ENCODE results near the gene IQCM. TPM values are rescaled to one million over a fixed set of nuclear protein-coding genes. Genes with fewer than 3 reads are reported as not detected.

Gene IQCM
- polyA plus RNA-seq, 6 donors from 2014 or later, result not detected

DNA sequence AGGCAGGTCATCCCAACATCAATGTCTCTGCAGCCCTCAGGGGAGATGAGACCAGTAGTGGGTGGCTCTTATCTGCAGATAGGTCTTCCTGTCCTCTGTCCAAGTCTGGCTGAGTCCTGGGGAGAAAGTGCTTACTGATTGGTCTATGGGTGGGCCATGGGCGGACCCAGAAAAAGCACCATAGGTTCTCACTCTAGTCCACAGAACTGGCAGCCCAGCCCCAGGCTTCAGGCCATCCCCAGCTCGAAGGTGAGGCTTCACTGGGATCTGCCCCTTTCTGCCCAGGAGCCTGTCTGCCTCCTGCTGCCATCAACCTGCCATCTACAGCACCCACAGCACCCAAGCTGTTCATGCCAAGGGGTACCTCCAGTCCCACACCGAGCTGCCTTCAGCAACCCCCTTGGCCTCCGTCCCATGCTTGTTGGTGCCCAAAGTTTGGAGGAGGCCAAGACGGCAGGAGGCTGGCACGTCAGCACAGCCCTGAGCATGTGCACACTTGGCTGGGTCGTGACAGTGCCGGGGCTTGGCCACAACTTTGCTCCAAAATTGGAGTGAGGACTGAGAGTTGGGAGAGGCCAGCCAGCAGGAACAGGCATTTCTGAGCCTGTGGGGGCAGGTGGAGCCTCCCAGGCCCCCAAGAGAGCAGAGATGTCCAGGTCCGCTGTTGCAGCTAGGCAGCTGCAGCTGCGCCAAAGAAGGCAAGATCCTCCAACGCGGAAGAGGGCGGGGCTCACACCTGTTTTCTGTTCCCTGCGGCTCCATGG, 99.6 kb downstream of the IQCM start:
- Mint-ChIP-seq H3K4me3 (no peak overlapping the region), H3K9me3 (peaks cover 0 to 8% (median 2%) of the 10 kb centered on the region in 7 donors)

DNA sequence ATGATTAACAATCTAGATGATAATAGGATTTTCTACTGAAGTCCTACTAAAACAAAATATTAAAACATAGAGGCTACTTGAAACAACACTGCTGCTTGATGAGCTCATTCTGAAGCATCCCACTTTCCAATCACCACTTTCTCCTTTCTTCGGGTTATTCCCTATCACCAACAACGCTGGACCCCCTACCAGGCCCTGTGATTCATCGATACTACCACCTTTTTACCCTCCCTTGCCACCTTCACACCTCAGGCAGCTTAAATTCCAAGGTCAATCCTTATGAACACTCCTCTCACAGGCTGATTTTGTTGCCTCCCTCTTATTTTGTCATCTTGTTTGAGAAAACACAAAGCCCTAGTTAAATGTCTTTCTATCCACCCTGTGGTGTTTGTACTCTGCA, 102.6 kb downstream of the IQCM start:
- H3K4me3 Mint-ChIP-seq, result no peak overlapping the region
- no peaks in the 10 kb centered on the region for H3K27me3 Mint-ChIP-seq
- ATAC-seq (ENCODE audit: low read depth in 2 of 2) (no peak), DNase-seq (no peak)
- H3K9me3 Mint-ChIP-seq, result peaks cover 0 to 4% (median 0%) of the 10 kb centered on the region in 7 donors
- no peaks in the 10 kb centered on the region for H3K36me3 Mint-ChIP-seq
- H3K27ac Mint-ChIP-seq, result no peak overlapping the region
- no peaks in the 10 kb centered on the region for H3K4me1 Mint-ChIP-seq

More for the DNA sequence above, 99.6 kb downstream of the IQCM start:
- H3K27me3 Mint-ChIP-seq, result no peaks in the 10 kb centered on the region
- DNase-seq (no peak), ATAC-seq (ENCODE audit: low read depth in 2 of 2) (no peak)
- H3K27ac Mint-ChIP-seq, result no peak overlapping the region
- no peaks in the 10 kb centered on the region for H3K36me3 Mint-ChIP-seq
- no peaks in the 10 kb centered on the region for H3K4me1 Mint-ChIP-seq

DNA sequence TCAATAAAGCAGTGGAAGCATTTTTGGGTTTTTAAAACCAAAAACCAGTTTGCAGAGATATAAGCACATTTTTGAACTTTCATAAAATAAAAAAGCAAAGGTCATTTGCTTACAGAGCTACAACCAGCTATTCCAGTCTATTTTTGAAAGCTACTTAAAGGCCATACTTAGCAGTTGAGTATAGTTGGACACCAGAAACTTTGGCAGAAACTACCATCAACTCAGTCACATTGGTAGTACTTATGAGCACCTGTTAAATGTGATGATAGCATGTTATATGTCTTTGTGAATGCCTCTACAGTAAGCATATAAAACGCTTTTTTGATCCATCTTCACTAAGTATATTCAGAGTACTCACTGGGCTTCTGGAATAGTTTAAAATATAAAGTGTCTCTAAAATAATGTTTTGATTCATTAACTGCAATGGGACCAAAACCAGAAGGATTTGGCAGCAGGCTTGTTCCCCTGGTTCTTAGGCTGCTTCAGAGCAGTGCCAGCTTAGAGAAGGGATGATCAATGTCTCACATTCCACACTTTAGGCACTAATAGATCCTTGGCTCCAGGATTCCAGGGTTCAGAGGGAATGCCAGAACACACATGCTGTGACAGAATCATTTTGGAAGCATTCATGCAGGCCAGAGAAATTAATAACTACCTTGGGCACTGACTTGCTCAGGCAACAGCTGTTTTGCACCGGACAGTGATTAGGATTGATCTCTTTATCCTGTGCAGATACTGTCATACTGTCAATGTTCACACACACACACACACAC, 103.9 kb downstream of the IQCM start:
- Mint-ChIP-seq H3K27ac (no peak overlapping the region), H3K9me3 (peaks cover 0 to 4% (median 0%) of the 10 kb centered on the region in 7 donors), H3K27me3 (no peaks in the 10 kb centered on the region), H3K4me3 (no peak overlapping the region), H3K36me3 (no peaks in the 10 kb centered on the region), H3K4me1 (no peaks in the 10 kb centered on the region)
- ATAC-seq (ENCODE audit: low read depth in 2 of 2) (no peak), DNase-seq (no peak)

DNA sequence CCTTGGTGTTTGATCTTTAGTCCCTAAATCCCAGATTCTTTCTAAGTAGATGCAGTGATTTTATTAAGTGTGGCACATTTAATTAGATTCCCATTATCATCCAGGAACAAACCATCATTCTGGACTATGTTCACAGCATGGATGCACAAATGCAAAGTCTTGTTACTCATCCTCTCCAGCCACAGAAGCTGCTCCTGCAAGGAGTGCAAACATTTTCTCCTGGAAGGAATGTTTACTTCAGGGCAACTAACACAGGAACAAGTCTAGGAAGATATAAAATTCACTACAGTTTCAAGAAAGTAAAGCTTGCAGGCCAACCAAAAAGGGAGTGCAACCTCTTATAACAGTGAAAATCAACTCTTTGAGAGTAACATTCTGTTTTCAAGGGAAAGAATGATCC, 106.0 kb downstream of the IQCM start:
- Mint-ChIP-seq H3K4me1 (no peaks in the 10 kb centered on the region), H3K27ac (no peak overlapping the region)

DNA sequence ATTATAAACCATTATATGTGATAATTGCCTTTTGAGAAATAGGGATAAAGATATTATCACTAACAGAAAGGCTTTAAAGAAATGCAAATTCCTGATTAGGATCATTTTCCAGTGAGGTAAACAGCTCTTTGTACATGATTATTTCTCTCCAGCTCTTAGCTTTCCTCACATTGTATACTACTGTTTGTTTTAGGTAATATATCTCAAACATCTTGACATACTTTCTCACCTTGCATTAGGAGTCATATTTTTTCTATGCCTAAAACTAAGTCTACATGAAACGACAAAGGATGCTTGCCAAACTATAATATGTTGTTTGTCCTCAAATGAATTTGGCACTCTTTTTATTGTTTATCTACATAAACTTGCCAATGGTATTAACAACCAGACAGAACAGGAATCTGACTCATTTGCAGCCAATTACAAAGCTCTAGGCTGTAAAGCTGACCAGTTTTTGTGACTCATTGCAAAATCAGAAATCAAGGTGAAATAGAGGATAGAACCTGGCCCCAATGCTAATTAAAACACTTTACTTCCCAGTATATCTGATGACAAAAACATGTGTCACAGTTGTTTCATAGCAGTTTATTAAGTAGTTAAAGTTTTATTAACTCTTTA, 107.0 kb downstream of the IQCM start:
- no peaks in the 10 kb centered on the region for H3K36me3 Mint-ChIP-seq
- H3K4me1 Mint-ChIP-seq, result no peaks in the 10 kb centered on the region
- ATAC-seq (ENCODE audit: low read depth in 2 of 2) (no peak), DNase-seq (no peak)
- no peaks in the 10 kb centered on the region for H3K27me3 Mint-ChIP-seq
- no peak overlapping the region for H3K4me3 Mint-ChIP-seq
- no peak overlapping the region for H3K27ac Mint-ChIP-seq
- peaks cover 0 to 2% (median 0%) of the 10 kb centered on the region in 7 donors for H3K9me3 Mint-ChIP-seq

More for the DNA sequence above, 106.0 kb downstream of the IQCM start:
- Mint-ChIP-seq H3K9me3 (peaks cover 0 to 3% (median 0%) of the 10 kb centered on the region in 7 donors), H3K36me3 (no peaks in the 10 kb centered on the region), H3K4me3 (no peak overlapping the region), H3K27me3 (no peaks in the 10 kb centered on the region)
- ATAC-seq (ENCODE audit: low read depth in 2 of 2) (no peak), DNase-seq (no peak)

DNA sequence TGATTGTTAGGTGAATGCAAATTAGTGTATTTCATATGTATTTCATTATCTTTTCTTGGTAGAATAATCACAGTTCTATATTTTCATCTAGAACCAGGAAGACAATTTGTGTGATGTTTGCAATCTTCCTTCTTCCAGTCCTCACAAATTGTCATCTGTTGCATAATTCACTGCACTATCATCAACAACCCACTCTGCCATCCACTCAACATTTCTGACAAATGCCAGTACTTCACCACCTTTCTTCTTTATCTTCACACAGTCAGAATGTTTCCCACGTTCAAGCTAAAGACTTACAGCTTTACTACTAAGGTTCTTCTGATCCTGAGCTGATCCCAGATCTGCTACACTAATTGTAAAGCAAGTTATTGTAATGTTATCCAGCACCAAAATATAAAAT, 107.8 kb downstream of the IQCM start:
- ATAC-seq (ENCODE audit: low read depth in 2 of 2), result no peak

DNA sequence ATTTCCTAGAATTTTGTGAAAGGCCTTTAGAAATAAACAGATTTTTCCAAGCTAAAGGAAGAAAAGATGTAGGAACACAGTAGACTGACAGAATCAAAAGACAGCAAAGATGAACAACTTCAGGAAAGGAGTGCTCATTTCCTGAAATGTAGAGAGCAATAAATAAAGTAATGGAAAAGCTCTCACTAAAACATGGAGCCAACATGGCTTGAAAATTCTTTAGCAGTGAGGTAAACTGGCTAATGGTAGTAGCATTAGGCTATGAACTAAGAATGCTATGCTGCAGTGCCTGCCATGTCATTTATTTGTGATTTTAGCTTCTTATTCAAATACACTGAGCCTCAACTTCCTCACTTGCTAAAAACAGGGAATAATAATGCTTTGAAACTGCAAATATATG, 108.7 kb downstream of the IQCM start:
- H3K36me3 Mint-ChIP-seq, result no peaks in the 10 kb centered on the region
- no peaks in the 10 kb centered on the region for H3K27me3 Mint-ChIP-seq
- H3K9me3 Mint-ChIP-seq, result no peaks in the 10 kb centered on the region
- H3K27ac Mint-ChIP-seq, result no peak overlapping the region
- H3K4me3 Mint-ChIP-seq, result no peak overlapping the region
- H3K4me1 Mint-ChIP-seq, result no peaks in the 10 kb centered on the region
- no peak for ATAC-seq (ENCODE audit: low read depth in 2 of 2)
- DNase-seq, result no peak

More for the DNA sequence above, 107.8 kb downstream of the IQCM start:
- no peaks in the 10 kb centered on the region for H3K9me3 Mint-ChIP-seq
- no peaks in the 10 kb centered on the region for H3K27me3 Mint-ChIP-seq
- H3K4me3 Mint-ChIP-seq, result no peak overlapping the region
- H3K27ac Mint-ChIP-seq, result no peak overlapping the region
- H3K36me3 Mint-ChIP-seq, result no peaks in the 10 kb centered on the region
- no peaks in the 10 kb centered on the region for H3K4me1 Mint-ChIP-seq
- DNase-seq, result no peak

DNA sequence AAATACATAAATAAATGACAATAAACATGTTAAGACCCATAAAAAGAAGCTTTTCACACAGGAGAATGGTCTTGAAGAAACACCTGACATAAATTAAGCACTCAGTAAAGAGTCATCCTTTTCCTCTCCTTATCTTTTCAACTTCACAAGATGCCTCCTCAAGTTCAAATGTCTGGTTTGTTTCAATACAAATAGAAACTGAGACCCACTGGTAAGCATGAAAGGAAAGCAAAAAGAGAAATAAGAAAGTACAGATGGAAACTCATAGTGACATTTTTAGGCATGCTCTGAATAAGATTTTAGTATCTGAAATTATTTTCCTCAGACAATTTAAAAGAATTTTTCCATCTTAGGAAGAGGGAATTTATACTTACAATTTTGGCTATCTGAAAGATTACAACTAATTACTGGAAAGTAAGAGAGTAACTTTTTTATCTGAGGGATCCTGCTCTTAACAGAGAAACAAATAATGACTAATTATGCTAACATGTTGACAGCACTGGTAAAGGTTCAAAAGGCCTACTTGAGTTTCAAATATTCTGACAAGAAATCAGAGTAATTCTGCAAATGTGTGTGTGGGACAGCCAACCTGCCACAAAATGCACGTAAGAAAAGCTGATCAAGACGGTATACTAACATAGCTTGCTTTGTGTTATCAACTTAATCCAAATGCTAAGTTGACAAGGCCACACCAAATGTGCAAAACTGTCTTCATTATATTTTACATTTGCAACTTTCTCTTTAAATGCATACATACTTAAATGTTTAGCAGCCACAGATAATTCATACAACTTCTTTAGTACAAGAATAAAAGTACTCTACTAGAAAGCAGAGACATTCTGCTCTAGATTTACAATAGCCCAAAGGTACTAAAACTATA, 113.0 kb downstream of the IQCM start:
- H3K4me1 Mint-ChIP-seq, result no peaks in the 10 kb centered on the region

DNA sequence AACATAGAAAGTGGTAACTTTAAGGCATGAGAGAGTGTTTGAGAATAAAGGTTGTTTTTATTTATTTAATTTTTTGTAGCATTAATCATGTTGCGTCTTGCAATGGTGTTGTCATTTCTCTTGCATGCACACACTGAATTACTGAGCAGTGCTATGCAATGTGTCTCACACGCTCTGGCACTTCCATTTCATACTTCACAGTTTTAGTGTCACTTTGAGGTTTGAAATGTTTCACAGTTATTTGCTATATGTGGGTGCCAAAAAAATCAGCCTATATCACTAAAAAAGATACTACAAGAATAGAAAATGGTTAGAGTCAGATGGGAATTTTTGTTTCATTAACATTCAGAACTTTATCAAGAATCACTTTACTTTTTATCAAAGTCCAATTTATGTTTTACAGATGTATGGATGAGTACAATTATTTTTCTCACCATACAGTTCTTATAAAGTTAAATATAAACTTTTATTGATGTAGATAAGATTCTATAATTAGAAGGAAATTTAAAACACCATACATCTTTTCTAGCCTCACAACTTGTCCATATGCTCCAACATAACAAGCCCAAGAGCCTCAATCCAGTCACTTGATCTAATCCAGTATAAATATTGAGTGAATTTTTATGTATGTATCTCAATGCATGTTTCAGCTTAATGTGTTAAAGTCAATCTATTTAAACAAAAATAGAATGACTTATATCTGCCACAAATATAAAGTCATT, 114.0 kb downstream of the IQCM start:
- H3K4me1 Mint-ChIP-seq, result no peaks in the 10 kb centered on the region
- no peak overlapping the region for H3K4me3 Mint-ChIP-seq
- no peak for ATAC-seq (ENCODE audit: low read depth in 2 of 2)
- no peaks in the 10 kb centered on the region for H3K27me3 Mint-ChIP-seq
- H3K9me3 Mint-ChIP-seq, result no peaks in the 10 kb centered on the region
- no peak for DNase-seq
- H3K36me3 Mint-ChIP-seq, result no peaks in the 10 kb centered on the region
- no peak overlapping the region for H3K27ac Mint-ChIP-seq

More for the DNA sequence above, 113.0 kb downstream of the IQCM start:
- Mint-ChIP-seq H3K27ac (no peak overlapping the region), H3K9me3 (no peaks in the 10 kb centered on the region), H3K4me3 (no peak overlapping the region), H3K27me3 (no peaks in the 10 kb centered on the region), H3K36me3 (no peaks in the 10 kb centered on the region)
- ATAC-seq (ENCODE audit: low read depth in 2 of 2) (no peak), DNase-seq (no peak)

DNA sequence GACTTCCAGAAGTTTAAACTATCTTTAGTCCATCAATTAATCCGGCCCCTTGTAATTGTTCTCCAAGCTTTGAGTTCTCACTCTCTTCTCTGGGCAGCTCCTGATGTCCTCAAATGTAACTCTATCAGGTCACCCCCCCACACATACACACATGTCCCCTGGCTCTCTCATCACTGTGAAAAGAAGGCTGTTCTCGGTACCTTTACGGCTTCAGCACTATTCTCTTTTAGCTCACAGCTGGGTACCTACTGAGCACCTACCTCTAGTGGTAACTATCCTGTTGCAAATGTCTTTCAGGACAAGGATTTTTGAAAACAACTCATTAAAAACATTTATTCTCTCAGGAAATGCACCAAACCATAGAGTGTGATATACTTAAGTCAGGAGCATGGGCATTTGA, 115.4 kb downstream of the IQCM start:
- DNase-seq (no peak), ATAC-seq (ENCODE audit: low read depth in 2 of 2) (no peak)
- H3K27ac Mint-ChIP-seq, result no peak overlapping the region
- H3K4me3 Mint-ChIP-seq, result no peak overlapping the region
- no peaks in the 10 kb centered on the region for H3K27me3 Mint-ChIP-seq
- no peaks in the 10 kb centered on the region for H3K9me3 Mint-ChIP-seq
- H3K4me1 Mint-ChIP-seq, result no peaks in the 10 kb centered on the region
- no peaks in the 10 kb centered on the region for H3K36me3 Mint-ChIP-seq

DNA sequence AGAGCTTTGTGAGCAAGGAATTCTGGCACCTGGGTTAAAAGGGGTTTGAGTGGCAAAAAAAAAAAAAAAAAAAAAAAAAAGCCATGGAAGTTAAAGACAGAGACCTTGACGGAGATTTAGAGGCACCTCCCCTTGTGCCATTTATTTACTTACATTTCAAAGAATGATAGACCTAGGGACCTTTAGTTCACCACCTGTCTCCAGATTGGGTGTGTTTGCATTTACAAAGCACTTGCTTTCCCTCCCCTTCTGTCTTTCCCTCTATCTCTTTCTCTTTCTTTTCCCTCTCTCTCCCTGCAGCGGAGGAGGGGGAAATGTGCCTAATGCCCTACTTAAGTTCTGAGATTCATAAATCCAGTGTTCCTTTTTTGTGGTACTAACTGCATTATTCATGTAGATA, 116.0 kb downstream of the IQCM start:
- DNase-seq, result no peak
- Mint-ChIP-seq H3K27me3 (no peaks in the 10 kb centered on the region), H3K36me3 (no peaks in the 10 kb centered on the region)

DNA sequence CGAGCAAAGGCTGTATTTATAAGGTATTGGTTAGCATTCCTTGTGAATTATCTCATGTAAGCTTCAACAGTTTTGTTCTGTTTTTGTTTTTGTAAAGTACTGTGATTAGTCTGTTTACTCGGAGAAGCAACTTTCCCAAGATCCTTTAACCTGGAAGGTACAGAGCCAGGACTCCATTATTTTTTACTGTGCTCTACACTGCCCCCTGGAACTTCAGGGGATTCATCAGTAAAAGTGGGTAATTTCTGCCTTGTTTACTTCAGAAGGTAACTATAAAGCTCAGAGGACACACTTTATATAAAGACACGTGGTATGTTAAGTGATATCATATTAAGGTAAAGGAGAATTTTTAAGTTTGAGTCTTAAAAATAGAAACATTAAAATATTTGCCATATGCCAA, 124.9 kb downstream of the IQCM start:
- ATAC-seq (ENCODE audit: low read depth in 2 of 2), result no peak
- no peak overlapping the region for H3K27ac Mint-ChIP-seq
- H3K27me3 Mint-ChIP-seq, result no peaks in the 10 kb centered on the region

More for the DNA sequence above, 116.0 kb downstream of the IQCM start:
- H3K4me1 Mint-ChIP-seq, result no peaks in the 10 kb centered on the region
- no peak overlapping the region for H3K4me3 Mint-ChIP-seq
- no peak overlapping the region for H3K27ac Mint-ChIP-seq
- no peak for ATAC-seq (ENCODE audit: low read depth in 2 of 2)
- no peaks in the 10 kb centered on the region for H3K9me3 Mint-ChIP-seq

More for the DNA sequence above, 124.9 kb downstream of the IQCM start:
- Mint-ChIP-seq H3K36me3 (no peaks in the 10 kb centered on the region), H3K9me3 (peaks cover 0 to 11% (median 3%) of the 10 kb centered on the region in 7 donors), H3K4me1 (peaks cover 0 to 4% (median 0%) of the 10 kb centered on the region in 3 donors), H3K4me3 (no peak overlapping the region)
- DNase-seq, result no peak
